Stimulated activated CD4-positive, alpha-beta T cell treated with anti-CD3 and anti-CD28 coated beads, TNF-alpha, amount 100 ng/mL, for 48 hours (primary cell): Measurements from ENCODE around the gene KNCN.

Experiments
- DNase-seq, 3 donors: peaks; one replicate each; pipeline ENCODE4 v3.0.0-alpha.2; 2020; ENCODE audit warnings: low read depth in 3 of 3

The KNCN gene

DNA sequence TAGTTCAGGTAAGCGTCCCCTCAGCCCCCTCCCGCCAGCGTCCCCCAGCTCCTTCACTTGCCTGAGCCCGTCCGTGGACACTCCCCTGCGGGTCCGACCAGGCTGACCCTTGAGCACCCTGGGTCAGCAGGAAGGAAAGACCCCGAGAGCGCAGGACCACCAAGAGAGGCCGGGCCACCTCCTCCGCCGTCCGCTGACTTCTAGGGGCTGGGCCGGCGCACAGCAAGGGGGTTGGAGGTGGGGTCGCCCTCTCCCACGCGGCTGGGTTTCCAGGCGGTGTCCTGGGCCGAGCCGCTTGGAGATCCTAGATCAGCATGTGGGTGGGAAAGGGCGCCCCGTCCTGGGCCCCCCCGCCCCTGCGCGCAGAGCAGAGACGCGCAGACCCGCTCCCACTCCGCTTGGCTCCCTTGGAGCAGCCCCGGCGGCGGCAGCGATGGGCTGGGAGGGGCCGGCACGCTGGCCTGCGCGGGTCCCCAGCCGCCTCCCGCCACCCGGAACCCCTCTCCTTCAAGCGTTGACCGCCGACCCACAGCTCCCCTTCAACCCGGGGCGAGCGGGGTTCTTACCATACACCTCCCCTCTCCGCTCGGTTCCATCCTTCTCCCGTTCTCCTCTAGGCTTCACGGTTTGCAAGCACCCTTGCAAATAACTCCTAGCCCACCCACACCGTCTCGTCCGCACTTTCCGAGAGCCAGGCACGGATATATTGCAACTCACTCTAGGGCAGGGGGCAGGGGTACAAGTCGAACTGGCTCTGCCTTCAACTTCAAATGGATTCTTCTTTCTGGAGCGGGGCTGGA, 7.5 kb downstream of the KNCN start:
- DNase-seq: no peak

DNA sequence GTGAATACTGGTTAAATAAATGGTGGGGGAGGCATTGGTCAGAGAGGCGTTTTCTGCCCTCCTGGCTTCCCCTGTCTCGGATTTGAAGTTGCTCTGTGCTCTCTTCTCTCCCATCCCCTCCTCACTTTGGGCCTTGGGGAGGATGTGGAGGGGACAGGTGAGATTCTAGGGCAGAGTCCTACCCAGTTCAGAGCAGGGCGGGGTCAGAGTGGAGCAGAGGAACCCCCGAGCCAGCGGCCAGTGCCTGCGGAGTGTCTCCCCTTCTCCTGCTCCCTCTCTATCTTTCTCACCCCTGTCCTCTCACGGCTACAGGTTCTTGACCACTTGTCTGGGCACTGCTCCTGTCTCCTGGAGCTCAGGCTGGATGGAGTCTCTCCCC, 8.1 kb downstream of the KNCN start:
- DNase-seq: no peak

DNA sequence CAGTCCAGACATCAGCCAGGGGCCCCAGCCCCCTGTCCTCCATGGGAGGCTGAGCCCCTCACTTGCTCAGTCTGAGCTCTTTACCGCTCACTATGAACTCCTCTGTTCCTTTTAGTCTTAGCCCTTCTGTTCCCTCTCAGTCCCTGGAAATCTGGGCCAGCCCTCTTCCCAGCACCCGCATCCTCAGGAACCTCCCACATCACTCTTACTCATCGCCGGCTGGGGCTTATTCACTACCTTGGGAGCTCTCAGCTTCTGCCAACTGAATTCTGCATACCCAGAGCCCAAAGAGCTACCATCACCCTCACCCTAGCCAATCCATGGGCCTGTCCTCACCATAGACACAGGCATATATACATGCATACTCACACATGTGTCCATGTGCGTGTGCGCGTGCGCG, 11.5 kb downstream of the KNCN start:
- DNase-seq: no peak

DNA sequence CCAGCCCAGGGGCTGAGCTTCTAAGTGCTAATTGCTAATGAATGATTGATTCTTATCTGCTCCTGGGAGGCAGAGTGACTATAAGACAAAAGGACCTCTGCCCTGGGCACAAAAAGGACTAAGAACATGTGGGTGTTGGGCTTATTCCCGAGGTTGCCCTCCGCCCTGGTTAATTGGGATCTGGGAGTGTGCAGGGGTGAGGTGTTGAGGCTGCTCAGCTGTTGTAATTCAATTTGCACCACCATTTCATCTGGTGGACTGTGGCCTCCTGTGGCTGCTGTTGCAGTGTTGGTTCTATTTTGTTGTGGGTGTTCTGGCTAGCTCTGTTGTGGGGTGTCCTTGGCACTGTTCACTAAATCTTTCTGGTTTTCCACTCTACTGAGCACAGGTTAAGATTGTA, 13.3 kb downstream of the KNCN start:
- DNase-seq: no peak

DNA sequence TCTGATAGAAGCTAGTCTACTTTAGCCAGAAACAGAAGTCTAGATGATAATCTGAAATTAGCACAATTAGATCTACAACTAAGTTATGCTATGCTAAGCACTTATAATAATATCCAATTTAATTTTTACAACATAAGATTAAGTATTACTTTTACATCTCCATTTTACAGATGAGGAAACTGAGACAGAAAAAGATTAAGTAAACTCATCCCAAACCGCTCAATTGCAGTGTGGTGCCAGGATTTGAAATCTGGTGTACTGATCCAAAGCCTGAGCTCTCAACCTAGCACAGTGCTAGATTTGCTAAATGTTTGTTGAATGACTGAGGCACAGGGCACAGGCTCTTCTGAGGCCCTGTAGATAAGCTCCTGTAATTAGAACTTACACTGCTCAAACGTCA, 13.8 kb downstream of the KNCN start:
- DNase-seq: no peak

DNA sequence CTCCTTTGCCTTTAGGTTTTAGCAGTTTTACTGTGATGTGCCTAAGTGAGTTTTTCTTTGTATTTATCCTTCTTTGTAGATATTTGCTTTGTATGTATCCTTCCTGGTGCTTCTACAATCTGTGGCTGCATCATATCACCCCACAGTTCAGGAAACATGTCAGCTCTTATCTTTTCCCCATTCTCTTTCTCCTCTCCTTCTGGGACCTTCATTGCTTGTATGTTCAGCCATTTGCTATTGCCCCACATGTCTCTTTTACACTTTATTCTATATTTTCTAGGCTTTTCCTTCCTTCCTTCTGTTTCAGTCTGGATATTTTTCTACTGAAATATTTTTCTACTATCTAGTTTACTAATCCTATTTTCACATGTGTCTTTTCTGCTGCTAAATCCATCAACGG, 14.9 kb downstream of the KNCN start:
- no peak for DNase-seq

DNA sequence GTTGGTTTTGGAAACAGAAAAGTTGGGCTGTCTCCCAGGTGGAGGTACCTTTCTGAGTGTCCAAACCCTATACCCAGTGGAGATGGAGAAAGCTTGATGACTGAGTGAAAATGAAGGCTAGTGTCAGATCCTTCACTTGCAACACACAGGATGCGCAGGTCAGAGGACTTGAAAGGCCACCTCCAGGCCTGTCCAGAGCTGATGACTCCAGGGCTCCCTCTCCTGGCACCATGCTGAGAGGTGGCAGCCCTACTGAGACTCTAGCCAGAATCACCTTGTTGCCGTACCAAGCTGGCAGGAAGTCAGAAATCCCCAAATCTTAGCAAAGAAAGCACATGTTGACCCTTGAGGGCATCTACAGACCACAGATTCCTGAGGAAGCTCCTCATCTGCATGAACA, 16.4 kb downstream of the KNCN start:
- DNase-seq: no peak

DNA sequence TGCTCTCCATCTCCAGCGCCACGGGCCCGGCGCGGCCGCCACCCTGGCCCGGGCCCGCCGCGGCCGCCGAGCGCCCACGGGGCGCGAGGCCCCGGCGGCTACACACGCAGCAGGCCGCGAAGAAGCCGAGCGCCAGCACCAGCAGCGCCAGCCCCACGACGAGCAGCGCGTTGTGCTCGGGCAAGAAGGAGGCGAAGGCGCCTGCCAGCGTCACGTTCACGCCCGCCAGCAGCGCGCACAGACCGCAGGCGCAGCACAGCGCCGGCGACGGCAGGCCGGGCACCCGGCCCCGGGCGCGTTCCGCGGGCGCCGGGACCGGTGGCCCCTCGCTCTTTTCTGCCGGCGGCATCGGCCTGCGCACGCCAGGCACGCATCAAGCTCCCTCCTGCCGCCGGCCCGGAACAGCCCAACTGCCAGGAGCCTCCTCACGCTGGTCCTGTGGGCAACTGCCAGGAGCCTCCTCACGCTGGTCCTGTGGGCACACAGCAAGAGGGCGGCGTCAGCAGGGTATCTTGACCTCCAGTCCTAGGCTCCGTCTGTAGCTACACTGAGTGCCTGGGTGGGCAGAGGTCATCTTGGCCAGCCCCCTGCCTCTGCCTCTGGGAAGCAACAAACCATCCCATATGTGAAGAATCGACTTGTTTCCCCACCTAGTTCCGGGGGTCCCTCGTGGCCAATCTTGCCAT, 18.1 kb downstream of the KNCN start:
- no peak for DNase-seq

DNA sequence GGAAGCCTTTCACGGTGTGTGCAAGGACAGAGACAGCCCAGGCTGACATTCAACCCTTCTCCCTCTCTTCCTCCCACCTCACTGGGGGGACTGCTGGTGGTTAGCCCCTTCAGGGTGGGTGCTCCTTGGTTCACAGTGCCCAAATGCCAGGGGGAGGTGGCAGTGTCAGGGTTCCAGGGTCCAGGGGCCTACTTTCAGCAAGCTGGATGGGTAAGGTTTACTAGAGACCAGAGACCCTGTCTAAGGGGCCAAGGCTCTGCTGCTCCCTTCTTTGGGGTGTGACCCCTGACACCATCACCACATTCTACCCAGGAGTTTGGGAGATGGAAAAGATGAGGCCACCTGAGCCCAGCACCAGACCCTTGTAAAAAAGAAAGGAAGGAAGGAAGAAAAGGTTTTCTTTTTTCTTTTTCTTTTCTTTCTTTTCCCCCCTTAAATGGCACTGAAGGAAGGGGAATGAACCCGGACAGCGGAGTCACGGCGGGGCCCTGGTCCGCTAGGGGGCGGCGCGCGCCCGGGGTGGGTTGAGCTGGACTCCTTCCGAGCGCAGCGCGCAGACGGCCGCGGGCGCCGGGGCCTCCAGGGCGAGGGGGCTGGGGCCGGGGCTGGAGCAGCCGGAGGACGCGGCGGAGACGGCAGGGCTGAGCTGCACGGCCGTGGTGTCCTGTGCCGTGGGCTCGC, 18.8 kb downstream of the KNCN start:
- DNase-seq: peak in 2 of 3 donors; percentile 48 to 61

DNA sequence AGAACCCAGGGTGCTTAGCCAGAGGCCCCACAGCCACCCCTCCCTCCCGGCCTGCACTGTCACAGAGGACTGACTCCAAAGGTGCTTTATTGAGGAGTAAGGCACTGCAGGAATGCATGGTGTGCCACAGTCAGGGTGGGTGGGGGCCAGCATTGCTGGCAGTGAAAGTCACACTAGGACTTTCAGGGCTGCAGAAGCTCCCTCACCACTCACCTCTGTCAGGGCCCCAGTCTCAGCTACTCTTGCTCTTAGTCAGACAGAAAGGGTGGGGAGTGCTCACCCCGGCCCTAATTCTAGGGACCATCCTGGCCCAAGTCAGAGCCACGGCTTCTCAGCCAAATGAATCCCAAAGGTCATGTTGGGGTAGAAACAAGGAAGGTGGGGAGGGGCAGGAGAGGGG, 19.4 kb downstream of the KNCN start:
- DNase-seq: no peak

DNA sequence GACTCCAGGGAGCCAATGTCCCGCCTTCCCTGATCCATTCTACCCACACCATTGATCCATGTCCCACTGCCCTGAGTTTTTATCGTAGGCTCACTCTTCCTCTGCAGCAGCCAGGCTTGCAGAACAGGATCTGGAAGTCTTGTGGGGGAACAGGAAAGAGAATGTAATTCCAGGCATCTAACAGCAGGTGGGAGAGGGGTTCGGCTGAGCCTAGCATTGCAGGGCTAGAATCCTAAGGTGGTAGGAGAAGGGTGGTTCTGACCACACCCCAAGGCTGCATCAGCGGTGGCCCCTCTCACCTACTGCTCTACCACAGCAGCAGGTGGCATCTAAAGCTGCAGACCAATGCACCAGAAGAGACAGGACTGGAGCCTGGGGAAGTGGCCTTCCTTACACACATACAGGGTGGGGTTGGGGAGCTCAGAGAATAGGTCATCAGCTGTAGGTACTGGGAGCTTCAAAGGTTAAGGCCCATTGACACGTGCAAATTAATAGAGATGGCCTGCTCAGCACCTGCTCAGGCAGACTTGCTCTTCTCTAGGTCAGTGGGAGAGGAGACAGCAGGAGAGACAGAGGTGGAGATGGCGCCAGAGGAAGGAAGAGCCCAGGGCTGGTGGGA, 20.5 kb downstream of the KNCN start:
- no peak for DNase-seq

DNA sequence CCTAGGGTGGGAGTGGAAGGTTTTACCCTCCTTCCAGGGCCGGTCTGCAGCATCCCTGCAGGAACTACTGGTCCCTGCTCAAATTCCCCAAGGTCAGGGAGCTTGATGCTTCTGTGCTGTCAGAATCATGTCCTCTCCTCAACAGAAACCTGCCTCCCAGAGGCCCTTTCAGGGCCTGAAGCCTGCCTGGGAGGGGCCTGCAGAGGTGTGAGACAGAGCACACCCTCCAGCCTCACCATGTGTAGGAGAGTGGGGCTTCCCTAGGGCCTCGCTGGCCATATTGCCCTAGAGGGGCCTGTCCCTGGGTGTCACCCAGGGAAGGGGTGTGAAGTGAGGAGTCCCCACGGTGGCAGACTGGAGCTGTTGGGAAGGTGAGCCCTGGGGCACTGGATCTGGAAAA, 21.1 kb downstream of the KNCN start:
- DNase-seq: no peak

DNA sequence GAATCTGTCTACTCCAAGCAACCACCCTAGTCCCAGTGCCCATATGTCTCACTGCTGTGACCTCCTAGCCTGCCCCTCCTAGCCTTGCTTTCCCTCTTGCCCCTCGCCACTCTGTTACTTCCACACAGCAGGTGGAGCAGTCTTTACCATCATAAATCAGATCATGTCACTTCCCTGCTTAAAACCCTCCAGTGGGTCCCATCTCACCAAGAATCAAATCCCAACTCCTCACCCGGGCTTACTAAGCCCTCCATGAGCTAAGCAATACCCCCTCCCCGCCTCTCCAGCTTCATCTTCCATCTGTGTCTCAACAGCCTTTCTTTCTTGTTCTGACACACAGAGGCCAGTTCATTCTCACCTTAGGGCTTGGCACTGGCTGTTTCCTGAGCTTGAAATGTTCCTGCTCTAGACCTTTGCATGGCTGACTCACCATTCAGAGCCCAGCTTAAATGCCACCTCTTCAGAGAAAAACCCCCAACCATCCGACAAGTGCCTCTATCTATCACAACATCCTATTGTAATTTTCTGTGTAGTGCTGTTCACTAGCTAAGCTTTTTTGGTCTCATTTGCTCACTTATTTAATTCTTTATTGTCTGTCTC, 22.3 kb downstream of the KNCN start:
- DNase-seq: no peak

DNA sequence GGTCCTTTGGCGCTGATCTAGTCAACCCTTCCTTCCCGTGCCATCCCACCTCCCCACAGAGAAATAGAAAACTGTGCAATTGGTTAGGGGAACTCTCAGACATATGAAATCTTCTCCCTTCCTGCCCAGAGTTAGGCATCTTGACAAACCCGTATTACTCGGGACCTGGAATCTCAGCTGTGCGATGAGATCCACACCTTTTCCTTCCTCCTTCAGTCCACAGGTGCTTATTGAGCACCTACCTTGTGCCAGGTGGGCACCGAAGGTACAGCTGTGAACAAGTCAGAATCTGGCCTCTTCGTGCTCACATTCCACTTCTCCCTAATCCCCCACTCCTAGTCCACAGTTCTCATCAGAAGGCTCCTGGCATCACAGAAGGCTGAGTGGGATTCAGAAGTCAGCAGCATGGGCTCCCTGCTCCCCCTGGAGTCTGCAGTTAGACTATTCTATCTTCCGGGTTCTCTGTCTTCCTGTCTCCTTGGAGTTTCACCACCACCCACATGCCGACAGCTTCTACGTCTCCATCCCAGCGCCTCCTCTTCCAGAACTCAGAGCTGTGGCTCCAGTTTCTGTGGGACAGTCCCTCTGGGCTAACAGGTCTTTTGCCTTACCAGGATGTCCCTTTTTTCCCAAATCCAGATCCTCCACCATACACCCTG, 23.0 kb downstream of the KNCN start:
- DNase-seq: no peak

DNA sequence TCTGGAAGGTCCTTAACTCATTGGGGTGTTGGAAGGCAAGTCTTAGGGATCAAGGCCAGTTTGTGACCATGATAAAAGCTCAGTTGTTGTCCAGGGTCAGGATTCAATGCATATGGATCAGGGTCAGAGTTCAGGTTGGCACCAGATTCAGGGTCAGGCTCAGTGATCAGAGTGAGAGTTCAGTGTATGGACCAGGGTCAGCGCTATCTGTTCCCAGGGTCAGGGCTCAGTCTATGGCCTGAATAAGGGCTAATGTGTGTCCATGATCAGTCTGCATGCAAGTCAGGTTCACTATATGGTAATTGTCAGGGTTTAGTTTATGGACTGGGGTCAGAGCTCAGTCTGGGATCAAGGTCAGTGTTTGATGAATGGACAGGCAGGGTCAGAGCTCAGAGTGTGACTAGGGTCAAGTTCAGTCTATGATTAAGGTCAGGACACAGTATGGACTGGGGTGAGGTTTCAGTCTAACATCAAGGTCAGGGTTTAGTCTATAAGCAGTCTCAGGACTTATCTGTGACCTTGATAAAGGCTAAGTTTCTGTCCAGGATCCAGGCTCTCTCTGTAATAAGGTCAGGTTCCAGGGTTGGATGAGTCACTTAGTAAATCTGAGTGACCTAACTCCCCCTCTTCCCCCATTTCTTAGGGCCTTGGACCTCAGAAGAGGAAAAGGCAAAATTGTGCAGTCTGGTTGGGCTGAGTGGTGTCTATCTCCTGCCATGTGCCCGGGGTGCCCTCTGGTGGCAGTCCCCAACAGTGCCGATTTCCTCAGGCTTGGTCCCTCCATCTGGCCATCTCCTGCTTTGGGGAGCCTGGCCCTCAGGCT, 23.8 kb downstream of the KNCN start:
- DNase-seq: peak; percentile 53 to 76 (median 74)

DNA sequence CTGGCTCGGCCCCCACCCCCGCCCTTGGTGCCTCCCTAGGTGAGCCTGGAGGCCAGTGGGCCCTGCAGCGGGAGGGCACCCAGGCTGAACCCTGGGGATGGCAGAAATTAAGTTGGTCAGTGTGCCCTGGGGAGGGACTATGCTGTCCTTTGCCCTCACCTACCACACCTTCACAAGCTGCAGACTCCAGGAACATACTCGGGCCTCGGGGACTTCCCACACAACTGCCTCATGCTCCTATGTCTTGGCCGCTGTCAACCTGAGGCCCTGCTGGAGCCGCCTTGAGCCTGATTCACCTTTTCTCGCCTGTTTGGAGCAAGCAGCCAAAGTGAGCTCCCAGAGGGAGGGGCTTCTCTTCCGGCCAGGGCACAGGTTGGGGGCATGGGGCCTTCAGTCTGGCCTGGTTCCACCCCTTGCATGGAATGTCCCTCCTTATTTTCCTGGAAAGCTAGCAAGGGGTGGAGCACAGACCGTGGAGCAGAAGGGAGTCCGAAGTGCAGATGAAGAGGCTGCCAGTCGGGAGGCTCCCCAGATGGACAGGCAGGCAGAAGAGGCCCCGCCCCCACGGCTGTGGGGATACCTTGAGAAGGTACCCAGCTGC, 24.7 kb downstream of the KNCN start:
- DNase-seq: no peak

DNA sequence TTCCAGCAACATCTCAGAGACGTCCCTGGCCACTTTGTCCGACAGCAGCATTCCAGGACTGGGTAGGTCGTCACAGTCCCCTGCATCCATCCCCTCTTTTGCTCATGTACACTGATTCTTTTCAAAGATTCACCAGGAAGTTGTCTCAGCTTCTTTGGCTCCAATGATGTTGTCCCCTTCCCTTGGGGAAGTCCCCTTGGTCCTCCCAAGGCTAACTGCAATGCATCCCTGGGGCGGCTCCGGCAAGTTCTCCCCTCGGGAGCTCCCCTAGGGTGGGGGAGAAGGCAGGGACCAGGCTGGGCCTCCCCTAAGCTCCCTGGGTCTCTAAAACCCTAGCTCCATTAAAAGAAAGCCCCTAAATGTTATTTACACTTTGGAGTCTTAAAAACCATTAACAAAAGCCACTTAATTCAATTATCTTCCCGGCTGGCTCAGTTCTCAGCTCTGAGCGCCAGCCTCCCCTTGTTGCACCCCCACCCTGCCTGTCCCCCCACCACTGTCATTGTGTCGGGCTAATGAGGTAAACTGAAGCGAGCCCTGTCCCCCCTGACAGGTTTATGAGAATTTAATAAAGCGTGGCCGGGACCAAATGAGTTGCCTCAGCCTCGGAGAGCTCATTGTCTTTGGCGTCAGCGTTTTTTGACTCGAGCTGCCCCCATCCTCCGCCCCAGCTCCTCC, 25.3 kb downstream of the KNCN start:
- DNase-seq: no peak

DNA sequence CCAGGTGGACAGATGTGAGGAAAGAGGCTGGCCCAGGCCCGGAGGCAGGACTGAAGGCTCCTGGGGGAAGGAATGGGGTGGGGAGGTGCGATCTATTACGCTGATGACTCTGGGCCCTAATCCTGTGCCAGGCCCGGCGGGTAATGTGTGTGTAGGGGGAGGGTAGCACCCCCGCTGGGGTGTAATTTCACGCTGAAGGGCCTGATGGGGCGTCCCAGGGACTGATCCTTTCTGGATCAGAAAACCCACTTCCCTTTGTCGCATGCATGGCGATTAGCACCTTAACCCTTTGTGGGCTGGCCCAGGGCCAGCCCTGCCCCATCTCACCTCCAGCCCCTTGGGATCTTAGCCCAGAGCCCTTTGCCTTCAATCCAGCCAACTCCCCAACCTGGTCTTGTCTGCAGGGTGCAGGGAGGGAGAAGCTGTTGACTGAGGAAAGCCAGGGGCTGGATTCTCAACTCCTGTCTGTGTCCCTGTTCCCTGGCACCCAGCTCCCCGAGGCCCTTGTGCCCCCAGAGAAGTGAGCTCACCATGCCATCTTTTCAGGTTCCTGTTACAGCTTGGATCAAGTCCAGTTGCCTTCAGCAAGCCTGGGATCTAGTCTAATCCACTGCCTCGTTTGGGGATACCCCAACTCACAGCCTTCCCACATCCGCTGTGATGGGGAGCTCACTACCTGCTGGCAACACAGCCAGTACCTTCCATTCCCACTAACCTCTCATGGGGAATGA, 26.0 kb downstream of the KNCN start:
- DNase-seq: no peak

DNA sequence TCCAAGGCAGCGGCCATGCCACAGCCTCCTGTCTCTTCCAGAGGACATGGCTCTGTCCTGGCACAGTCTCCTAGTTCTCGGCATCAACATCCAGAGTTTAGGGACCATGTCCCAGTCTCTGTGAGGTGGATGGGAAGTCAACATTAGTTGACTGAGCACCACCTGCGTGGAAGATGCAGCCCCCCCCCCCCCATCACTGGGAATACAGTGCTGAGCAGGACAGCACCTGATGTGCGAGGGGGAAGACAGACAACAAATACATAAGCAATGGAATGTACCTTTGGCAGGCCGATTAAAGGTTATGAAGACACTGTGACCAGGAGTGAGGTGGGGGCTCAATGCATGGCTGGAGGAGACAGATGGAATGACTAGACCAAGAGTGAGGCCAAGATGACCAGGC, 26.6 kb downstream of the KNCN start:
- no peak for DNase-seq
